Peyer's patch (tissue), 4 donors: ENCODE results near the gene GFPT1. TPM values are rescaled to one million over a fixed set of nuclear protein-coding genes. Genes with fewer than 3 reads are reported as not detected.

ENCODE experiments used
- DNase-seq, 3 donors: peaks; one replicate each; pipeline ENCODE4 v3.0.0-alpha.2; 2017 to 2019
- H3K27ac ChIP-seq, 4 donors: fragments of 200-600 bp; sonication (generic); one replicate each; pipeline ENCODE4 v1.5.1; 2016 to 2019
- H3K27me3 ChIP-seq, 2 donors: fragments of 200-600 bp; sonication (generic); one replicate each; pipeline ENCODE4 v1.5.1; 2019
- H3K36me3 ChIP-seq, 3 donors: fragments of 200-600 bp; sonication (generic); one replicate each; pipeline ENCODE4 v1.5.1; 2016 to 2019
- H3K4me1 ChIP-seq, 4 donors: fragments of 200-600 bp; sonication (generic); one replicate each; pipeline ENCODE4 v1.5.1; 2016 to 2019
- H3K4me3 ChIP-seq, 4 donors: fragments of 200-600 bp; sonication (generic); 1 replicate in 3 of 4; 2 replicates in 1 of 4; pipeline ENCODE4 v1.5.1; 2016 to 2019; ENCODE audit warnings: mild to moderate bottlenecking in 1 of 4
- H3K9me3 ChIP-seq, 4 donors: fragments of 200-600 bp; sonication (generic); one replicate each; pipeline ENCODE4 v1.5.1; 2016 to 2019; ENCODE audit warnings: mild to moderate bottlenecking in 1 of 4
- POLR2A ChIP-seq, 2 donors: fragments of 450-650 bp; IDR thresholded peaks; one replicate each; pipeline ENCODE4 v1.5.1; 2017; ENCODE audit warnings: antibody characterized with exemption in 2 of 2, mild to moderate bottlenecking in 2 of 2, moderate library complexity in 2 of 2
- total RNA-seq, 4 donors: library from RNA; depleted of rRNA; stranded (reverse); fragments of >200 nt; gene quantifications; one replicate each; pipeline ENCODE4 v1.1.0, GENCODE V29; 2016
- TF ChIP-seq, protein P1 (sequence below), 6 experiments: fragments of 450-650 bp in 4 of 6; fragments of 200-600 bp in 2 of 6; sonication (generic) in 1 of 6; IDR thresholded peaks; one replicate each; pipeline ENCODE4 v1.5.1; 2017 to 2019; ENCODE audit warnings: antibody characterized with exemption in 6 of 6, mild to moderate bottlenecking in 3 of 6, moderate library complexity in 1 of 6

The GFPT1 gene
- total RNA-seq, 4 donors from 2014 or later: 31.8 to 59.1 (median 42.1) TPM

DNA sequence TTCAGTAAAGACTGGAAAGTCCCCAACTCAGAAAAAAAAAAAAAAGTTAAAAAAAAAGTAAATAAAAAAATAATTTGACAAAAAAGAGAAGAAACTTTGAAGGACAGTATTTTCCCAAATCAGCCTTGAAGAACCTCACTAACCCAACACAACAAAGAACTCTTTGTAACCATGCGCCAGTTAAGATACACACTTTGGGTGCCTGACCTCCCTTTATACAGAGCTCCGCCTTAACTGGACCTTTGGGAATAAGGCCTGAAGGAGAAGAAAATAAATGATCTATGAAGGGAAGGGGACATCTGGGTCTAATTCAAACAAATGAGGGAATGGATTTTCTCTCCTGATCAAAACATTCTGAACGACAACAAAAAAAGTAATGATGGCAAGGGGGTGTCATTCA, 2.2 kb upstream of the GFPT1 start:
- Histone ChIP-seq H3K4me1 (peaks cover 0 to 22% (median 0%) of the 10 kb centered on the region in 4 donors), H3K4me3 (no peak overlapping the region), H3K9me3 (no peaks in the 10 kb centered on the region), H3K27me3 (no peaks in the 10 kb centered on the region), H3K27ac (no peak overlapping the region), H3K36me3 (no peaks in the 10 kb centered on the region)
- TF ChIP-seq, protein P1, sequence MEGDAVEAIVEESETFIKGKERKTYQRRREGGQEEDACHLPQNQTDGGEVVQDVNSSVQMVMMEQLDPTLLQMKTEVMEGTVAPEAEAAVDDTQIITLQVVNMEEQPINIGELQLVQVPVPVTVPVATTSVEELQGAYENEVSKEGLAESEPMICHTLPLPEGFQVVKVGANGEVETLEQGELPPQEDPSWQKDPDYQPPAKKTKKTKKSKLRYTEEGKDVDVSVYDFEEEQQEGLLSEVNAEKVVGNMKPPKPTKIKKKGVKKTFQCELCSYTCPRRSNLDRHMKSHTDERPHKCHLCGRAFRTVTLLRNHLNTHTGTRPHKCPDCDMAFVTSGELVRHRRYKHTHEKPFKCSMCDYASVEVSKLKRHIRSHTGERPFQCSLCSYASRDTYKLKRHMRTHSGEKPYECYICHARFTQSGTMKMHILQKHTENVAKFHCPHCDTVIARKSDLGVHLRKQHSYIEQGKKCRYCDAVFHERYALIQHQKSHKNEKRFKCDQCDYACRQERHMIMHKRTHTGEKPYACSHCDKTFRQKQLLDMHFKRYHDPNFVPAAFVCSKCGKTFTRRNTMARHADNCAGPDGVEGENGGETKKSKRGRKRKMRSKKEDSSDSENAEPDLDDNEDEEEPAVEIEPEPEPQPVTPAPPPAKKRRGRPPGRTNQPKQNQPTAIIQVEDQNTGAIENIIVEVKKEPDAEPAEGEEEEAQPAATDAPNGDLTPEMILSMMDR (IDR thresholded peaks at IDR 0.05): no peak
- TF ChIP-seq POLR2A (IDR thresholded peaks at IDR 0.05): no peak
- DNase-seq: no peak

DNA sequence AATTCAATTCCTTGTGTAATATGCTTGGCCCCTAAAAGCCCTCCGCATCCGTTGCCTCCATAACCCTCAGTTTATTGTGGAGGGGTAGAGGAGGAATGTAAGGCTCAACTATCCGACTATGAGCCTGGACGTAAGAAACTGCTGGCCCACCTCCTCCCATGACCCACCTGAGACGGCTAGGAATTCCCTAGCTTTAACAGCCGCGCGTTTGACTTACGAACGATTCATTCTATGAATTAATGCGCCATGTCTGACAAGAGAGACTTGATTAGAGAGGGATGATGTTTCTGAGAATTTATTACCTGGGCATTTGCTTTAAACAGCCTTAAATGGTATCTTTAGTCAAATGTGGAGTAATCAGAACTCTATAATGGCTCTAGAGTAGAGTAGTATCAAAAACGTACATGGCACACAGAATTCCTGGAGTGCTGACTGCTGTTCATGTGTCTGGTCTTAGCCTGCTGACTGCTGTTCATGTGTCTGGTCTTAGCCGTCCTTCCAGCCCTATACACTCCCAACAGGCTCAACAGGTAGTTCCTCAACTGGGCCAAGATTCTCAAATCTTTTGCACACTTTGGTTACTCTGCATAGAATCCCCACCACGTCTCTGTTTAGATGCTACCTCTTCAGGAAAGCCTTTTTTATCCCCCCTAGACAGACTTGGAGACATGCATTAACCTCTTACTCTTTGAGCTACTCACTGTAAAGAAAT, 899 bp upstream of the GFPT1 start:
- Histone ChIP-seq H3K4me3 (peak overlapping the region; percentile 79 to 93 (median 85)), H3K4me1 (peaks cover 0 to 27% (median 2%) of the 10 kb centered on the region in 4 donors), H3K9me3 (no peaks in the 10 kb centered on the region), H3K27ac (peak overlapping the region; percentile 88 to 95 (median 92)), H3K36me3 (no peaks in the 10 kb centered on the region), H3K27me3 (no peaks in the 10 kb centered on the region)
- DNase-seq: no peak
- no peak for TF ChIP-seq POLR2A (IDR thresholded peaks at IDR 0.05)
- TF ChIP-seq, protein P1 (IDR thresholded peaks at IDR 0.05): no peak

- no peak for DNase-seq
- H3K4me3 ChIP-seq: peak overlapping the region; percentile 79 to 93 (median 85)
- peaks cover 0 to 41% (median 2%) of the 10 kb centered on the region in 4 donors for H3K4me1 ChIP-seq
- H3K27me3 ChIP-seq: no peaks in the 10 kb centered on the region
- H3K27ac ChIP-seq: peak overlapping the region; percentile 88 to 95 (median 92)
- no peaks in the 10 kb centered on the region for H3K9me3 ChIP-seq
- TF ChIP-seq, protein P1 (IDR thresholded peaks at IDR 0.05): no peak
- TF ChIP-seq POLR2A (IDR thresholded peaks at IDR 0.05): no peak
- H3K36me3 ChIP-seq: no peaks in the 10 kb centered on the region
Observed at GRCh38 chr2:69386360-69386759, 667 bp downstream of the GFPT1 start.

GRCh38 chr2:69385443-69386151, 1.4 kb downstream of the GFPT1 start:
- no peaks in the 10 kb centered on the region for H3K36me3 ChIP-seq
- H3K4me1 ChIP-seq: peaks cover 0 to 47% (median 2%) of the 10 kb centered on the region in 4 donors
- H3K9me3 ChIP-seq: no peaks in the 10 kb centered on the region
- DNase-seq: no peak
- TF ChIP-seq, protein P1 (IDR thresholded peaks at IDR 0.05): no peak
- TF ChIP-seq POLR2A (IDR thresholded peaks at IDR 0.05): no peak
- H3K27ac ChIP-seq: peak overlapping the region in 3 of 4 donors; percentile 88 to 95 (median 90)
- no peaks in the 10 kb centered on the region for H3K27me3 ChIP-seq
- H3K4me3 ChIP-seq: peak overlapping the region in 3 of 4 donors; percentile 79 to 93 (median 86)

DNA sequence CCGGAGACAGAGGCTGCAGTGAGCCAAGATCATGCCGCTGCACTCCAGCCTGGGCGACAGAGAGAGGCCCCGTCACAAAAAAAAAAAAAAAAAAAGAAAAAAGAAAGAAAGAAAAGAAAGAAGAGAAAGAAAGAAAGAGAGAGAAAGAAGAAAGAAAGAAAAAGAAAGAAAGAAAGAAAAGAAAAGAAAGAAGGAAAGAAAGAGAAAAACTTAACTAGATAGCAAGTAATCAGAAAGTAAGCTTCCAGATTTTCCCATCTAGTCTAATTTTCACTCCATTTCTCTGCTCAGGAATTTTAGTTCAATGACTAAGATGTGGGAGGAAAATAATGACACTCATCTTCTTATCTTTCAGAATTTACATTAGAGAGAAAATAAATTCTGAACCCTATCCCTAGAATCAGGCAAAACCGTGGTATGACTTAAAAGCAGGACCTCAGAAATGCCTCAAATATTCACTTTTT, 2.4 kb downstream of the GFPT1 start:
- Histone ChIP-seq H3K27ac (no peak overlapping the region), H3K36me3 (no peaks in the 10 kb centered on the region), H3K4me1 (peaks cover 0 to 47% (median 2%) of the 10 kb centered on the region in 4 donors), H3K4me3 (no peak overlapping the region), H3K27me3 (no peaks in the 10 kb centered on the region), H3K9me3 (no peaks in the 10 kb centered on the region)
- DNase-seq: no peak
- no peak for TF ChIP-seq POLR2A (IDR thresholded peaks at IDR 0.05)
- TF ChIP-seq, protein P1 (IDR thresholded peaks at IDR 0.05): no peak
